Measurements from ENCODE around the gene TRIM71. TPM values are rescaled to one million over a fixed set of nuclear protein-coding genes. Genes with fewer than 3 reads are reported as not detected.

The TRIM71 gene
- total and polyA plus RNA-seq, 8 donors: 2.2 to 8.3 (median 6.9) TPM

DNA sequence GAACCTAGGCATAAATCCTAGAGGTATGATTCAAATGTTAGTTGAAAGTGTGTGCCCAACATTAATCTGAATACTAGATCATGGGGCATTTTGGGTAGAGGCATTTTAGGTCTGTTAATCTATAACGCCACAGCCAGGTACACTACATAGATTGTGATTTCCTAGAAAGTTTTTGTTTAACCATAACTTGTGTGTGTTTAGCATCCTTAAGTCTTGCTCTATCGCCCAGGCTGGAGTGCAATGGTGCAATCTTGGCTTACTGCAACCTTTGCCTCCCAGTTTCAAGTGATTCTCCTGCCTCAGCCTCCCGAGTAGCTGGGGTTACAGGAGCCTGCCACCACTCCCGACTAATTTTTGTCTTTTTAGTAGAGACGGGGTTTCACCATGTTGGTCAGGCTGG, 59.1 kb downstream of the TRIM71 start:
- Histone ChIP-seq H3K27me3 (no peaks in the 10 kb centered on the region), H3K4me3 (no peak overlapping the region), H3K36me3 (no peaks in the 10 kb centered on the region), H3K27ac (no peak overlapping the region), H3K4me1 (peaks cover 16 to 21% of the 10 kb centered on the region in 2 donors), H3K9me3 (no peaks in the 10 kb centered on the region)
- DNase-seq (no peak), ATAC-seq (no peak)
- TF ChIP-seq, protein P1, sequence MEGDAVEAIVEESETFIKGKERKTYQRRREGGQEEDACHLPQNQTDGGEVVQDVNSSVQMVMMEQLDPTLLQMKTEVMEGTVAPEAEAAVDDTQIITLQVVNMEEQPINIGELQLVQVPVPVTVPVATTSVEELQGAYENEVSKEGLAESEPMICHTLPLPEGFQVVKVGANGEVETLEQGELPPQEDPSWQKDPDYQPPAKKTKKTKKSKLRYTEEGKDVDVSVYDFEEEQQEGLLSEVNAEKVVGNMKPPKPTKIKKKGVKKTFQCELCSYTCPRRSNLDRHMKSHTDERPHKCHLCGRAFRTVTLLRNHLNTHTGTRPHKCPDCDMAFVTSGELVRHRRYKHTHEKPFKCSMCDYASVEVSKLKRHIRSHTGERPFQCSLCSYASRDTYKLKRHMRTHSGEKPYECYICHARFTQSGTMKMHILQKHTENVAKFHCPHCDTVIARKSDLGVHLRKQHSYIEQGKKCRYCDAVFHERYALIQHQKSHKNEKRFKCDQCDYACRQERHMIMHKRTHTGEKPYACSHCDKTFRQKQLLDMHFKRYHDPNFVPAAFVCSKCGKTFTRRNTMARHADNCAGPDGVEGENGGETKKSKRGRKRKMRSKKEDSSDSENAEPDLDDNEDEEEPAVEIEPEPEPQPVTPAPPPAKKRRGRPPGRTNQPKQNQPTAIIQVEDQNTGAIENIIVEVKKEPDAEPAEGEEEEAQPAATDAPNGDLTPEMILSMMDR (IDR thresholded peaks at IDR 0.05): no peak
- intact Hi-C loops (cut with DNase I): no loop called here

DNA sequence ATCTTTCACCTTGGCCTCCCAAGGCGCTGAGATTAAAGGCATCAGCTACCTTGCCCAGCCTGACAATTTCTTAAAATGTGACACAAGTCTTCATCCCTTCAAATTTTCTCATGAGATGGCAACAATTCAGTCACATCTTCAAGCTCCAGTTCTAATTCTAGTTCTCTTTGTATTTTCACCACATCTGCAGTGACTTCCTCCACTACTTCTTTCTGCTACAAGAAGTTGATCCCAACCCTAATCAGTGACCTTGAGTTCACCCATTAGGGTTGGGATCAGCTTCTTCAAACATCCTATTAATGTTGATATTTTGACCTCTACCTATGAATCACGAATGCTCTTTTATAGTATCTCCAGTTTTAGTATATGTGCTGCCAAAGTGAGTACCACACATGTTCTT, 59.8 kb downstream of the TRIM71 start:
- intact Hi-C loops (cut with DNase I): no loop called here

DNA sequence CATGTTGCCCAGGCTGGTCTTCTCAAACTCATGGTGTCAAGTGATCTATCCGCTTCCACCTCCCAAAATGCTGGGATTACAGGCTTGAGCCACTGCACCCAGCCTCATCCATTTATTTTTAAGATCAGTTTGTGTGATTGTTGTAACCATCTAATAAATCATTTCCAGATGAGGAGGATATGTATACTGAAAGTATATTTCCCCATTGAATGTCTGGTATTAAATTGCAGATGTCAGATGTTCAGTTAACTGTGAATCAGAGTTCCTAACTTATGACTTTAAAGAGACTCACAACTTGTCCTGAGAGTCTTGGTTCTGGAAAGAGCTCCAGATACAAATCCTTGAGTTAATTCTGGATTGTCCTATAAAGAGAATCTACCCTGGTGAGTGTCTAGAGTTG, 62.4 kb downstream of the TRIM71 start:
- Histone ChIP-seq H3K4me1 (no peaks in the 10 kb centered on the region), H3K27me3 (no peaks in the 10 kb centered on the region), H3K27ac (no peak overlapping the region), H3K9me3 (no peaks in the 10 kb centered on the region), H3K4me3 (no peak overlapping the region), H3K36me3 (no peaks in the 10 kb centered on the region)
- intact Hi-C loops (cut with DNase I): no loop called here
- DNase-seq: no peak
- no peak for ATAC-seq
- TF ChIP-seq, protein P1 (IDR thresholded peaks at IDR 0.05): no peak

More for the DNA sequence above, 59.8 kb downstream of the TRIM71 start:
- Histone ChIP-seq H3K9me3 (no peaks in the 10 kb centered on the region), H3K4me3 (no peak overlapping the region), H3K4me1 (peaks cover 10 to 14% of the 10 kb centered on the region in 2 donors), H3K27ac (no peak overlapping the region), H3K36me3 (no peaks in the 10 kb centered on the region), H3K27me3 (no peaks in the 10 kb centered on the region)
- DNase-seq (no peak), ATAC-seq (no peak)
- TF ChIP-seq, protein P1 (IDR thresholded peaks at IDR 0.05): no peak

DNA sequence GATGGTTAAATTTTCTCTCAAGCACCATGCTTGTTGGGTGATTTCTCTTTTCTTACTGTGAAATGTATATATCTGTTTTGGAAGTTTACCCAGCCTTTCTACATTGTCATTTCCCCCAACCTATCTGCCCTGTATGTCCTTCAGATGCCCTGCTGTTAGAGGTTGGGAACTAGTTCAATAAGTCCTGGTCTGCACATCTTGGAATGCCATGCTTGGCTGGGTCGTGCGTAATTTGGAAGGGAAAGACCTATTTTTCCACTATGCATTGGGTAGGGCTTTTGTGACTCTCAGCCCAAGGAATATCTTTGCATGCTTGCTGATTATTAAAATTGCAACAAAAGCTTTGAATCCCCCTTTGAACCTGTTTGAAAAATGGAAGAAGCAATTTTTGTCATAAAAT, 63.8 kb downstream of the TRIM71 start:
- H3K36me3 ChIP-seq: no peaks in the 10 kb centered on the region
- intact Hi-C loops (cut with DNase I): no loop called here
- no peak overlapping the region for H3K4me3 ChIP-seq
- TF ChIP-seq, protein P1 (IDR thresholded peaks at IDR 0.05): no peak
- H3K9me3 ChIP-seq: no peaks in the 10 kb centered on the region
- no peak for DNase-seq
- H3K27ac ChIP-seq: no peak overlapping the region
- H3K4me1 ChIP-seq: no peaks in the 10 kb centered on the region
- no peak for ATAC-seq
- no peaks in the 10 kb centered on the region for H3K27me3 ChIP-seq

DNA sequence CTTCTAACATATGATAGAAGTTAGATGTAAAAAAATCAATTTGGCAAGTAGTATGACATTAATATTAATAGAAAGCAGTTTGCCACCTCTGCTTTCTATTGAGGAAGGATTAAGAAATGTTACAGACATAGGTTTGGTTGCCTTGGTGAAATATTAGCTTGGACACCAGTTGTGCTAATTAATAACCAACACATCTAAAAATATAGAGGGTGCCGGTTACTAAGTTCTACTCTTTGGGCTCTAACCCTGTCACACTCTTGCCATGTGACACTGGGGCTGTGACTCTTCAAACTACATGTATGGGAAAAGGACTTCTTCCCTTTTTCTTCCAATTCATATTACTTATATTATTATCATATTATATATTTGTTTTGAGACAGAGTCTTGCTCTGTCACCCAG, 64.4 kb downstream of the TRIM71 start:
- Histone ChIP-seq H3K4me3 (no peak overlapping the region), H3K27me3 (no peaks in the 10 kb centered on the region), H3K9me3 (no peaks in the 10 kb centered on the region), H3K4me1 (no peaks in the 10 kb centered on the region), H3K27ac (no peak overlapping the region), H3K36me3 (no peaks in the 10 kb centered on the region)
- DNase-seq (no peak), ATAC-seq (no peak)
- TF ChIP-seq, protein P1 (IDR thresholded peaks at IDR 0.05): no peak
- intact Hi-C loops (cut with DNase I): no loop called here
